ENCODE data around the gene FRS3. TPM values are rescaled to one million over a fixed set of nuclear protein-coding genes. Genes with fewer than 3 reads are reported as not detected.

The FRS3 gene
- total and polyA plus RNA-seq, 9 of the 15 experiments (the other 6 are each of a cell fraction or from before 2014, with no cell fraction given), result 0.03 to 3.7 (median 1.6) TPM

DNA sequence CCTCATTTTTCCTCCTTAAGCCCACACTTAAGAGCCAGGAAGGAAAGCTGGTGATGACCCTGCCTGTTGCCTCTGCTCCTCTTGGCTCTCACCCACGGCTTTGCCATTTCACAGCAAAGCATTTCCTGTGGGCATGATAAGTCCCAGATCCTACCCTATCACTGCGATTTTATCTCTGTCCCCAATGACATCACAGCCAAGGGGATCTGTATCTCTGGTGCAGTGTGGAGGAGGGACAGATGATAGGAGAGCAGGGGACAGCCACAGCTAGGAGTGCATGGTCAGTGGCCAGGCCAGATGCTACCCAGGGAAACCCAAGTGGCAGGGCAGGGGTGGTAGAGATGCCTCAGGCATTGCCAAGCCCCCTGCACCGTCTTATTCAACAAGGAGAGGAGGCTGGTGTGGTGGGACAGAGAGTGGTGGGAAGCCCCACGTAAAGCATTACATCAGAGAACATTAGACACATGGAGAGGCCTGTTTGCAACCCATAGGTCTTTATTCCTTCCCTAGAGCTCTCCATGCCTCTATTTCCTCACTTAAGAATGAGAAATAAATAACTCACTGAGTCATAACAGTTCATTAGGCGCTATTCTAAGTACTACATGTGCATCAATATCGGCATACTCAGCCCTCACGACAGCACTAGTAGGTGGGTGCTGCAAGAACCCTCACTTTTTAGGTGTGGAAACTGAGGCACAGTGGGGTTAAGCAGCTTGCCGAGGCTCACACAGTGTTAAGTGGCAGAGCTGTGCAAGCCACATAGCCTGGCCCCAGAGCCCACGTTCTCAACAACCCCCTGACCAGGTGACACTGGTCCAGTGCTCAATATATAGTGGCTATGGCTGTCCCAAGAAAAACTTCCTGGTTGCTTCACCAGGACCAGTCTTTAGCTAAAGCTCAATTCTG, 48.9 kb downstream of the FRS3 start (continued):
- TF ChIP-seq, protein P1, sequence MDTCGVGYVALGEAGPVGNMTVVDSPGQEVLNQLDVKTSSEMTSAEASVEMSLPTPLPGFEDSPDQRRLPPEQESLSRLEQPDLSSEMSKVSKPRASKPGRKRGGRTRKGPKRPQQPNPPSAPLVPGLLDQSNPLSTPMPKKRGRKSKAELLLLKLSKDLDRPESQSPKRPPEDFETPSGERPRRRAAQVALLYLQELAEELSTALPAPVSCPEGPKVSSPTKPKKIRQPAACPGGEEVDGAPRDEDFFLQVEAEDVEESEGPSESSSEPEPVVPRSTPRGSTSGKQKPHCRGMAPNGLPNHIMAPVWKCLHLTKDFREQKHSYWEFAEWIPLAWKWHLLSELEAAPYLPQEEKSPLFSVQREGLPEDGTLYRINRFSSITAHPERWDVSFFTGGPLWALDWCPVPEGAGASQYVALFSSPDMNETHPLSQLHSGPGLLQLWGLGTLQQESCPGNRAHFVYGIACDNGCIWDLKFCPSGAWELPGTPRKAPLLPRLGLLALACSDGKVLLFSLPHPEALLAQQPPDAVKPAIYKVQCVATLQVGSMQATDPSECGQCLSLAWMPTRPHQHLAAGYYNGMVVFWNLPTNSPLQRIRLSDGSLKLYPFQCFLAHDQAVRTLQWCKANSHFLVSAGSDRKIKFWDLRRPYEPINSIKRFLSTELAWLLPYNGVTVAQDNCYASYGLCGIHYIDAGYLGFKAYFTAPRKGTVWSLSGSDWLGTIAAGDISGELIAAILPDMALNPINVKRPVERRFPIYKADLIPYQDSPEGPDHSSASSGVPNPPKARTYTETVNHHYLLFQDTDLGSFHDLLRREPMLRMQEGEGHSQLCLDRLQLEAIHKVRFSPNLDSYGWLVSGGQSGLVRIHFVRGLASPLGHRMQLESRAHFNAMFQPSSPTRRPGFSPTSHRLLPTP (IDR thresholded peaks at IDR 0.05; ENCODE audit: borderline replicate concordance, extremely low read depth, insufficient read length), result no peak
- no peak for TF ChIP-seq TRIM28 (IDR thresholded peaks at IDR 0.05)
- no peak for TF ChIP-seq ZNF263 (CRISPR knock-in tag; IDR thresholded peaks at IDR 0.05; ENCODE audit: borderline replicate concordance)
- TF ChIP-seq, protein P2, sequence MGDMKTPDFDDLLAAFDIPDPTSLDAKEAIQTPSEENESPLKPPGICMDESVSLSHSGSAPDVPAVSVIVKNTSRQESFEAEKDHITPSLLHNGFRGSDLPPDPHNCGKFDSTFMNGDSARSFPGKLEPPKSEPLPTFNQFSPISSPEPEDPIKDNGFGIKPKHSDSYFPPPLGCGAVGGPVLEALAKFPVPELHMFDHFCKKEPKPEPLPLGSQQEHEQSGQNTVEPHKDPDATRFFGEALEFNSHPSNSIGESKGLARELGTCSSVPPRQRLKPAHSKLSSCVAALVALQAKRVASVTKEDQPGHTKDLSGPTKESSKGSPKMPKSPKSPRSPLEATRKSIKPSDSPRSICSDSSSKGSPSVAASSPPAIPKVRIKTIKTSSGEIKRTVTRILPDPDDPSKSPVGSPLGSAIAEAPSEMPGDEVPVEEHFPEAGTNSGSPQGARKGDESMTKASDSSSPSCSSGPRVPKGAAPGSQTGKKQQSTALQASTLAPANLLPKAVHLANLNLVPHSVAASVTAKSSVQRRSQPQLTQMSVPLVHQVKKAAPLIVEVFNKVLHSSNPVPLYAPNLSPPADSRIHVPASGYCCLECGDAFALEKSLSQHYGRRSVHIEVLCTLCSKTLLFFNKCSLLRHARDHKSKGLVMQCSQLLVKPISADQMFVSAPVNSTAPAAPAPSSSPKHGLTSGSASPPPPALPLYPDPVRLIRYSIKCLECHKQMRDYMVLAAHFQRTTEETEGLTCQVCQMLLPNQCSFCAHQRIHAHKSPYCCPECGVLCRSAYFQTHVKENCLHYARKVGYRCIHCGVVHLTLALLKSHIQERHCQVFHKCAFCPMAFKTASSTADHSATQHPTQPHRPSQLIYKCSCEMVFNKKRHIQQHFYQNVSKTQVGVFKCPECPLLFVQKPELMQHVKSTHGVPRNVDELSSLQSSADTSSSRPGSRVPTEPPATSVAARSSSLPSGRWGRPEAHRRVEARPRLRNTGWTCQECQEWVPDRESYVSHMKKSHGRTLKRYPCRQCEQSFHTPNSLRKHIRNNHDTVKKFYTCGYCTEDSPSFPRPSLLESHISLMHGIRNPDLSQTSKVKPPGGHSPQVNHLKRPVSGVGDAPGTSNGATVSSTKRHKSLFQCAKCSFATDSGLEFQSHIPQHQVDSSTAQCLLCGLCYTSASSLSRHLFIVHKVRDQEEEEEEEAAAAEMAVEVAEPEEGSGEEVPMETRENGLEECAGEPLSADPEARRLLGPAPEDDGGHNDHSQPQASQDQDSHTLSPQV (IDR thresholded peaks at IDR 0.05), result no peak
- TF ChIP-seq SFPQ (IDR thresholded peaks at IDR 0.05; ENCODE audit: low read depth, low read length), result no peak

Measured in K562 (cell line).